ENCODE measurements around the gene WDR18. TPM values are rescaled to one million over a fixed set of nuclear protein-coding genes. Genes with fewer than 3 reads are reported as not detected.

The WDR18 gene
- total RNA-seq, 1 experiment from 2014 or later = 94.7 TPM

- H3K79me2 ChIP-seq (ENCODE audit: insufficient read depth, low read length) = peaks cover 45% of the 10 kb centered on the region; the same call in 1 of the 2 replicates
- no CpG with 5 or more reads among the region's 12 CpGs for WGBS (ENCODE audit: extremely low coverage, insufficient read length, low lambda C conversion rate)
- Mint-ChIP-seq H3K4me1 (peaks cover 17 to 35% of the 10 kb centered on the region in 2 experiments), H3K27ac (peak overlapping the region in 2 of 3 experiments; percentile 86 to 95; a peak in 4 of 7 replicates), H3K36me3 (ENCODE audit: insufficient read depth in 1 of 3, low read depth in 3 of 3) (peaks cover 2 to 10% (median 8%) of the 10 kb centered on the region in 3 experiments; a peak in 5 of 7 replicates), H3K9me3 (no peaks in the 10 kb centered on the region; a peak in 1 of 5 replicates), H3K27me3 (ENCODE audit: low read depth) (no peaks in the 10 kb centered on the region; the same call in 1 of the 2 replicates), H3K4me3 (peak overlapping the region in 1 of 2 experiments; percentile 56; a peak in 2 of 5 replicates)
- H2BK15ac ChIP-seq (ENCODE audit: low read depth, low read length) = no peak overlapping the region
- no peaks in the 10 kb centered on the region; the same call in 1 of the 2 replicates for H3K4me1 ChIP-seq (ENCODE audit: insufficient read depth, low read length)
- no peak overlapping the region for H2BK5ac ChIP-seq (ENCODE audit: insufficient read length, low read length)
- H2AFZ ChIP-seq (ENCODE audit: low read length) = no peak overlapping the region
- no peak overlapping the region for H2BK120ac ChIP-seq (ENCODE audit: low read depth, low read length, poor library complexity, severe bottlenecking)
- H2BK20ac ChIP-seq (ENCODE audit: low read depth, low read length, poor library complexity, severe bottlenecking) = no peak overlapping the region
- H4K20me1 ChIP-seq (ENCODE audit: control insufficient read depth, insufficient read depth, insufficient read length) = no peaks in the 10 kb centered on the region
- H3K18ac ChIP-seq (ENCODE audit: insufficient read length, low read depth, low read length) = no peak overlapping the region
- no peak overlapping the region for H3K27ac ChIP-seq (ENCODE audit: insufficient read length, low read depth, low read length)
- no peak overlapping the region for H3K56ac ChIP-seq (ENCODE audit: insufficient read length, low read depth, low read length)
- peaks cover 7% of the 10 kb centered on the region for H3K79me1 ChIP-seq (ENCODE audit: insufficient read depth, low read depth, low read length, poor library complexity, severe bottlenecking)
- H4K5ac ChIP-seq (ENCODE audit: insufficient read length, low read depth, low read length) = no peak overlapping the region
- TF ChIP-seq CTCF (conservative IDR thresholded peaks at IDR 0.05) = no peak
- no peak overlapping the region for H3K23ac ChIP-seq (ENCODE audit: insufficient read length, low read depth, low read length)
- H3K27me3 ChIP-seq (ENCODE audit: insufficient read depth, low read length) = no peaks in the 10 kb centered on the region
- no peak overlapping the region for H2AK5ac ChIP-seq (ENCODE audit: insufficient read length, low read length)
- DNase-seq = no peak
- H4K91ac ChIP-seq (ENCODE audit: insufficient read length, low read depth, low read length) = no peak overlapping the region
- no peak overlapping the region for H3K4ac ChIP-seq (ENCODE audit: low read depth, low read length)
- H3K9me3 ChIP-seq (ENCODE audit: control insufficient read depth, low read depth, low read length) = no peaks in the 10 kb centered on the region
- H4K8ac ChIP-seq (replicated peaks; ENCODE audit: insufficient read length, low read depth, low read length) = no peak overlapping the region
- H3K23me2 ChIP-seq (ENCODE audit: insufficient read length, low read depth, low read length, poor library complexity, severe bottlenecking) = peaks cover 10% of the 10 kb centered on the region
- H3K14ac ChIP-seq (ENCODE audit: insufficient read depth, low read length) = no peak overlapping the region
- H3K4me2 ChIP-seq (ENCODE audit: insufficient read depth, insufficient read length, low read length) = no peak overlapping the region
- H3K9ac ChIP-seq (ENCODE audit: extremely low read depth, insufficient read length, low read length) = no peak overlapping the region
- no peak overlapping the region for H3T11ph ChIP-seq (ENCODE audit: low read length)
- H2BK12ac ChIP-seq (ENCODE audit: insufficient read length, low read depth, low read length) = no peak overlapping the region
Observed at GRCh38 chr19:1016647-1017114, 32.5 kb downstream of the WDR18 start.

Measured in H9 (cell line).